Posterior cingulate gyrus (tissue), 11 donors: Measurements from ENCODE around the gene RAB40C.

Source experiments
- DNase-seq, 10 donors: peaks; one replicate each; pipeline versions ENCODE4 v3.0.0 to v3.0.0-alpha.2; 2020 to 2021; ENCODE audit warnings: mixed read lengths in 3 of 10
- intact Hi-C: fragments of 100-400 bp; cut with DNase I; formaldehyde crosslinking; loops from one replicate; pipeline ENCODE4 v1.15.1; 2023

Gene RAB40C

GRCh38 chr16:572865-573650 is 16.8 kb upstream of the RAB40C start:
- DNase-seq: no peak
- intact Hi-C loops: no loop called here

- intact Hi-C loops: no loop called here
Measured at GRCh38 chr16:574021-574760, 15.7 kb upstream of the RAB40C start.

GRCh38 chr16:575354-576196 is 14.3 kb upstream of the RAB40C start:
- intact Hi-C loops: no loop called here
- no peak for DNase-seq

More at GRCh38 chr16:574021-574760, 15.7 kb upstream of the RAB40C start:
- no peak for DNase-seq

GRCh38 chr16:576197-576822 is 13.6 kb upstream of the RAB40C start:
- no peak for DNase-seq
- intact Hi-C loops: no loop called here

- intact Hi-C loops: no loop called here
- no peak for DNase-seq
Measured at GRCh38 chr16:576823-577201, 13.1 kb upstream of the RAB40C start.

GRCh38 chr16:577796-578195 is 12.1 kb upstream of the RAB40C start:
- no peak for DNase-seq
- intact Hi-C loops: no loop called here

- intact Hi-C loops: no loop called here
- no peak for DNase-seq
Measured at GRCh38 chr16:578232-578869, 11.5 kb upstream of the RAB40C start.

GRCh38 chr16:578870-579405 is 10.9 kb upstream of the RAB40C start:
- intact Hi-C loops: no loop called here
- peak in 9 of 10 donors; percentile 42 to 95 (median 56) for DNase-seq

- intact Hi-C loops: loop anchor here (10.0 kb wide), 1 partner anchor 56 kb away; the partner anchor contains the start of gene CAPN15
- no peak for DNase-seq
Measured at GRCh38 chr16:580141-580945, 9.5 kb upstream of the RAB40C start.

- intact Hi-C loops: loop anchor here (10.0 kb wide), 1 partner anchor 56 kb away; the partner anchor contains the start of gene CAPN15
Measured at GRCh38 chr16:580946-581498, 8.8 kb upstream of the RAB40C start.

GRCh38 chr16:582218-582613 is 7.7 kb upstream of the RAB40C start:
- intact Hi-C loops: loop anchor here (10.0 kb wide), 1 partner anchor 57 kb away; the partner anchor contains the start of gene CAPN15
- DNase-seq: no peak

More at GRCh38 chr16:580946-581498, 8.8 kb upstream of the RAB40C start:
- no peak for DNase-seq

GRCh38 chr16:582614-583331 is 7.1 kb upstream of the RAB40C start:
- intact Hi-C loops: loop anchor here (10.0 kb wide), 1 partner anchor 58 kb away; the partner anchor contains the start of gene CAPN15
- peak in 8 of 10 donors; percentile 55 to 94 (median 64) for DNase-seq

- intact Hi-C loops: loop anchor here (10.0 kb wide), 1 partner anchor 59 kb away; the partner anchor contains the start of gene CAPN15
- DNase-seq: no peak
Measured at GRCh38 chr16:583470-583814, 6.4 kb upstream of the RAB40C start.

GRCh38 chr16:583815-584591 is 5.9 kb upstream of the RAB40C start:
- peak in 8 of 10 donors; percentile 37 to 94 (median 70) for DNase-seq

GRCh38 chr16:585351-585750 is 4.5 kb upstream of the RAB40C start:
- intact Hi-C loops: loop anchor here (10.0 kb wide), 1 partner anchor 61 kb away; the partner anchor contains the start of gene CAPN15
- peak in 1 of 10 donors; percentile 82 for DNase-seq

More at GRCh38 chr16:583815-584591, 5.9 kb upstream of the RAB40C start:
- intact Hi-C loops: loop anchor here (10.0 kb wide), 1 partner anchor 59 kb away; the partner anchor contains the start of gene CAPN15

- intact Hi-C loops: loop anchor here (10.0 kb wide), 1 partner anchor 61 kb away; the partner anchor contains the start of gene CAPN15
- no peak for DNase-seq
Measured at GRCh38 chr16:586047-586644, 3.7 kb upstream of the RAB40C start.
